Tibial nerve (tissue), 4 donors: Measurements from ENCODE around the gene CCDC197. TPM values are rescaled to one million over a fixed set of nuclear protein-coding genes. Genes with fewer than 3 reads are reported as not detected.

ENCODE experiments used
- DNase-seq, 2 donors: peaks; one replicate each; pipeline ENCODE4 v3.0.0-alpha.2; 2019; ENCODE audit warnings: low spot score in 2 of 2
- H3K27ac ChIP-seq, 4 donors: fragments of 200-600 bp; sonication (generic) in 3 of 4; one replicate each; pipeline ENCODE4 v1.5.1; 2017 to 2019; ENCODE audit warnings: mild to moderate bottlenecking in 1 of 4
- H3K27me3 ChIP-seq, 2 donors: fragments of 200-600 bp; sonication (generic) in 1 of 2; one replicate each; pipeline versions ENCODE4 v1.5.1 to v1.6.0; 2017 to 2019
- H3K36me3 ChIP-seq, 3 donors: fragments of 200-600 bp; sonication (generic); one replicate each; pipeline ENCODE4 v1.5.1; 2018 to 2019
- H3K4me1 ChIP-seq, 4 donors: fragments of 200-600 bp; sonication (generic) in 3 of 4; one replicate each; pipeline ENCODE4 v1.5.1; 2017 to 2019
- H3K4me3 ChIP-seq, 4 donors: fragments of 200-600 bp; sonication (generic) in 3 of 4; one replicate each; pipeline ENCODE4 v1.5.1; 2017 to 2019; ENCODE audit warnings: mild to moderate bottlenecking in 1 of 4, moderate library complexity in 1 of 4
- H3K9me3 ChIP-seq, 4 donors: fragments of 200-600 bp; sonication (generic) in 3 of 4; one replicate each; pipeline ENCODE4 v1.5.1; 2017 to 2019
- CTCF ChIP-seq, 5 experiments: fragments of 200-600 bp in 3 of 5; fragments of 450-650 bp in 2 of 5; sonication (generic) in 3 of 5; IDR thresholded peaks; one replicate each; pipeline ENCODE4 v1.5.1; 2016 to 2019; ENCODE audit warnings: antibody characterized with exemption in 5 of 5, mild to moderate bottlenecking in 3 of 5, moderate library complexity in 2 of 5
- EP300 ChIP-seq, 2 donors: sonication (generic); formaldehyde crosslinking; IDR thresholded peaks; one replicate each; pipeline ENCODE4 v1.6.1; 2017; ENCODE audit warnings: antibody characterized with exemption in 2 of 2, mild to moderate bottlenecking in 1 of 2
- POLR2A ChIP-seq, 2 donors: fragments of 450-650 bp; IDR thresholded peaks; one replicate each; pipeline ENCODE4 v1.6.1; 2017; ENCODE audit warnings: antibody characterized with exemption in 2 of 2, mild to moderate bottlenecking in 2 of 2, moderate library complexity in 2 of 2
- WGBS, 2 donors: methylation state at CpG; one replicate each; pipeline ENCODE4 v1.1.5; 2018; 5-methylcytosine and 5-hydroxymethylcytosine counted together
- total RNA-seq, 4 donors: library from RNA; depleted of rRNA; stranded (reverse); fragments of >200 nt; gene quantifications; one replicate each; pipeline ENCODE4 v1.1.0, GENCODE V29; 2016

Gene CCDC197
- not detected for total RNA-seq

GRCh38 chr14:93997082-93997481 lies at the start of gene CCDC197:
TSS of gene CCDC197 (plus strand) at chr14:93997301. CDS start at chr14:93998132, 831 bp downstream.
- peaks cover 0 to 1% of the 10 kb centered on the region in 2 donors for H3K27me3 ChIP-seq
- peaks cover 0 to 16% (median 0%) of the 10 kb centered on the region in 4 donors for H3K4me1 ChIP-seq
- 73 to 77% methylated on average over 1 of the region's 1 CpG for WGBS, 2 donors
- no peak within 1 kb of the TSS for H3K4me3 ChIP-seq
- H3K9me3 ChIP-seq: no peaks in the 10 kb centered on the region
- no peak for DNase-seq
- TF ChIP-seq POLR2A (IDR thresholded peaks at IDR 0.05) (no peak), EP300 (IDR thresholded peaks at IDR 0.05) (no peak), CTCF (IDR thresholded peaks at IDR 0.05) (no peak)
- H3K27ac ChIP-seq: no peak within 1 kb of the TSS
- H3K36me3 ChIP-seq: no peaks in the 10 kb centered on the region

GRCh38 chr14:93949511-93950075 lies 47.5 kb upstream of the CCDC197 start:
- Histone ChIP-seq H3K4me3 (no peak overlapping the region), H3K4me1 (no peaks in the 10 kb centered on the region), H3K27me3 (no peaks in the 10 kb centered on the region), H3K27ac (no peak overlapping the region), H3K36me3 (no peaks in the 10 kb centered on the region), H3K9me3 (no peaks in the 10 kb centered on the region)
- TF ChIP-seq POLR2A (IDR thresholded peaks at IDR 0.05) (no peak), CTCF (IDR thresholded peaks at IDR 0.05) (no peak), EP300 (IDR thresholded peaks at IDR 0.05) (no peak)
- WGBS, 2 donors: 74 to 82% methylated on average over 9 to 13 of the region's 13 CpGs
- no peak for DNase-seq

DNA sequence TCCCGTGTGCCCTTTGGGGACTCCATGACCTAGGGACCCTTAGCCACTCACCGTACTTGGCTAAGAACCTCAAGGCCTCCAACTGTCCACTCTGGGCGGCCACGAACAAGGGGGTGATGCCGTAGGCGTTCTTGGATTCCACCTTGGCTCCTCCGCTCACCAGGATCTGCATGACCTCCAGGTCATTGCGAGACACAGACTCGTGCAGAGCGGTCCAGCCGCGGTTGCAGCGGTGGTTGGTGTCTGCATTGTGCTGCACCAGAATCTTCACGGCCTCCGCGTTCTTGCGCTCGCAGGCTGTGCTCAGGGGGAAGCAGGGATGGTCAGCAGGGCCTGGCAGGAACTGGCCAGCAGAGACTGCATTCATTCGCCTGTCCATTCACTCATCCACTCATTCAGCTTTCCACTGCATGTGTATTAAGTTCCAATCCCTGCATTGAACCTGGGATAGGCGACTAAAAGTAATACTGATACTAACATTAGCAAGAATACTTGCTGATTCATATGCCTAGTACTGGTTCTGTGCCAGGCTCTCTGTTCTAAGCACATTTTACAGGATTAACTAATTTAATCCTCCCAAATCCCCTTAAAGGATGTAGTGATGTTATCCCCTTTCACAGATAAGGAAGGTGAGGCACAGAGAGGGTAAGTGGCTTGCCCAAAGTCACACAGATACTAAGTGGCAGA lies 46.0 kb upstream of the CCDC197 start:
- no peak for DNase-seq
- WGBS, 2 donors: 81 to 88% methylated on average over 17 to 20 of the region's 20 CpGs
- no peaks in the 10 kb centered on the region for H3K27me3 ChIP-seq
- H3K27ac ChIP-seq: no peak overlapping the region
- no peak for TF ChIP-seq POLR2A (IDR thresholded peaks at IDR 0.05)
- no peak for TF ChIP-seq CTCF (IDR thresholded peaks at IDR 0.05)
- TF ChIP-seq EP300 (IDR thresholded peaks at IDR 0.05): no peak
- peaks cover 0 to 6% (median under 1%) of the 10 kb centered on the region in 4 donors for H3K4me1 ChIP-seq
- no peaks in the 10 kb centered on the region for H3K9me3 ChIP-seq
- no peaks in the 10 kb centered on the region for H3K36me3 ChIP-seq
- no peak overlapping the region for H3K4me3 ChIP-seq

DNA sequence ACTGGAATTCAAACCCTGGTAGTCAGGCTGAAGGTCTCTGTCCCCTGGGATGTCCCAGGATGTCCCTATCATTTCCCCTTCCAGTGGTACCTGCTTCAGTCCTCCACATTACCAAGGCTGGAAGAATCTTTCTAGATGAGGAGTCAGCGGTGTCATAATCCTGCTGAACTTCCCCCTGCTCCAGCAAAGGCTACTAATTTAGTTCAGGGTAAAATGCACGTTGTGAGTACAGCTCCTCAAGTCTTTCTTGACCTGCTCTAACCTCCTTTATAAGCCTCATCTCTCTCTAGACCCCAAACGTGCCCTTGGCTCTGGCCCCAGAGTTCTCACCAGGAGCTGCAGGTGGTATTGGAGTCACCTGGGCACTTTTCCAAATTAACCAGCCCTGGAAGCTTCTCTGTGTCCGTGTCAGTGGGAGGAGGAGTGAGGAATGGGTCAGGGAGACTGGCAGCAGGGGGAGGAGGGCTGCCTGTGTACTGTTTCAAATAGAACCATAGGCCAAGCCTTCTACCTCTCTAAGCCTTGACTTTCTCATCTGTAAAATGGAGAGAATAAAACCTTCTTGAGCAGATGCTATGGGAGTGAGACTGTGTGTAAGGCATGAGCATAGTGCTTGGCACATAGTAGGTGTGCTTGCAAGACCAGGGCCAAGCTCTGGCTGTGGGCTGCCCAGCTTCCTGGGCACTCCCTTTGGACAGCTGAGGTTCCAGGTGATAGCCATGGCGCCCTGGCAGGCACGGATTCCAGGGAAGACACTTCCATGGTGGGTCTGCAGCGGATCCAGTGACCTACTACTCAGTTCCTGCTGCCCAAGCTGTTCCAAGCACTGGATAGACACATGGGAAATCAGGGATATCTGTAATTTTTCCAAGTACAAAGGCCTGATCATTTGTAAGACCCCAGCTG lies 45.2 kb upstream of the CCDC197 start:
- no peaks in the 10 kb centered on the region for H3K9me3 ChIP-seq
- TF ChIP-seq EP300 (IDR thresholded peaks at IDR 0.05) (no peak), CTCF (IDR thresholded peaks at IDR 0.05) (no peak), POLR2A (IDR thresholded peaks at IDR 0.05) (no peak)
- no peaks in the 10 kb centered on the region for H3K27me3 ChIP-seq
- H3K4me1 ChIP-seq: peaks cover 0 to 6% (median 2%) of the 10 kb centered on the region in 4 donors
- WGBS, 2 donors: 31 to 48% methylated on average over 4 to 5 of the region's 7 CpGs
- DNase-seq: no peak
- H3K27ac ChIP-seq: no peak overlapping the region
- H3K36me3 ChIP-seq: no peaks in the 10 kb centered on the region
- H3K4me3 ChIP-seq: no peak overlapping the region
